Activated CD8-positive, alpha-beta memory T cell treated with anti-CD3 and anti-CD28 coated beads for 1 hour (primary cell): Measurements from ENCODE around the gene GPAT3.
"Not testable (repeated sequence)": the region's sequence is repeated elsewhere in the genome, so short reads cannot be mapped to it uniquely, and the experiment has no call there.

Source experiments
- DNase-seq, 2 donors: peaks; one replicate each; pipeline ENCODE4 v3.0.0-alpha.2; 2020; ENCODE audit warnings: low read depth in 1 of 2; ENCODE audit errors: extremely low read depth in 1 of 2

GPAT3 gene

GRCh38 chr4:83591730-83592129 is 55.8 kb downstream of the GPAT3 start:
- DNase-seq: no peak

- DNase-seq: no peak
Measured at GRCh38 chr4:83599183-83599582, 63.3 kb downstream of the GPAT3 start.

GRCh38 chr4:83603129-83603528 is 67.2 kb downstream of the GPAT3 start:
- no peak for DNase-seq

GRCh38 chr4:83604321-83604720 is 68.4 kb downstream of the GPAT3 start:
- no peak for DNase-seq

- no peak for DNase-seq
Measured at GRCh38 chr4:83605210-83605609, 69.3 kb downstream of the GPAT3 start.

- DNase-seq: no peak
Measured at GRCh38 chr4:83605744-83606172, 69.8 kb downstream of the GPAT3 start.

- DNase-seq: no peak
Measured at GRCh38 chr4:83606460-83606859, 70.6 kb downstream of the GPAT3 start.

- no peak for DNase-seq
Measured at GRCh38 chr4:83606898-83607297, 71.0 kb downstream of the GPAT3 start.

GRCh38 chr4:83609365-83609764 is 73.5 kb downstream of the GPAT3 start:
- no peak for DNase-seq

DNA sequence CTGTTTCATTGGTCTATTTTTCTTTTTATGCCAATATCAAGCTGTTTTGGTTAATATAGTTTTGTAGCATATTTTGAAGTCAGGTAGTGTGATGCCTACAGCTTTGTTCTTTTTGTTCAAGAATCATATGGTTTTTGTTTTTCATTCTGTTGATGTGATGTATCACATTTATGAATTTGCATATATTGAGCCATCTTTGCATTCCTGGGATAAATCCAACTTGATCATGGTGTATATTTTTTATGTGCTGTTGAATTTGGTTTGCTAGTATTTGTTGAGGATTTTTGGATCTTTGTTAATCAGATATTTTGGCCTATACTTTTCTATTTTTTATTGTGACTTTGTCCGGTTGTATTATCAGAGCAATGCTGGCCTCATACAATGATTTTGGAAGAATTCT is 74.8 kb downstream of the GPAT3 start:
- no peak for DNase-seq

- no peak for DNase-seq
Measured at GRCh38 chr4:83613023-83613422, 77.1 kb downstream of the GPAT3 start.

GRCh38 chr4:83613994-83614393 is 78.1 kb downstream of the GPAT3 start:
- DNase-seq: no peak

- DNase-seq: no peak
Measured at GRCh38 chr4:83616252-83616651, 80.3 kb downstream of the GPAT3 start.

DNA sequence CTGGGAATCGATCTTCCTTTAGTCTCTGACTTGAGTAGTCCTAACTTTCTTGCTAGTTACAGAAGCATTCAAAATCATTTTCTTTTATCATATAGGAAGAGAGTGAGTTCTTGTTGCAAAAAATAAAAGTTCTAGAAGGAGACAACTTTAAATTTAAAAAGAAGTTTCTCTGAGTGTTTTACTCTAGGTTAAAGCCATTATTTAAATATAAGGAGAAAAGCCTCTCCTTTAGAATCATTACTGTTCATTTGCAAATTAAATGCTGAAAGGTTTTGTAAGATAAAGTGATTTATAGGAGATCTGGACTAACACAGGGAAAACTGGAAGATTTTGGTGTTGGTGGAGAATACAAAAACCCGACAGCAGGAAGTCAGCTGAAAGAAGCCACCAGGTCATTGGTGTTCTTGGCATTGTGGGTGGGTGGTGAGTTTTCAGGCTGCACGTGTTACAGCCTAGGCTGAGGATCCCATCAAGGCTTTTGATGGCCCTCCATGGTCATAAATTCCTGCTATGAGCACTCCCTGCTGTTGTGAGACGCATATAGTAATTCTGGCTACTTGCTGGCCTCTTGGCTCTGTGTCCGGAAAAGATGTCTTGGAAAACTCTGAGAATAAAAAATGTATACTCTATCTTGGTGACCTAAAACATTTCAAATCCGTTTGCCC is 81.6 kb downstream of the GPAT3 start:
- DNase-seq: no peak

GRCh38 chr4:83618431-83618830 is 82.5 kb downstream of the GPAT3 start:
- DNase-seq: no peak

- DNase-seq: no peak
Measured at GRCh38 chr4:83618991-83619645, 83.2 kb downstream of the GPAT3 start.

DNA sequence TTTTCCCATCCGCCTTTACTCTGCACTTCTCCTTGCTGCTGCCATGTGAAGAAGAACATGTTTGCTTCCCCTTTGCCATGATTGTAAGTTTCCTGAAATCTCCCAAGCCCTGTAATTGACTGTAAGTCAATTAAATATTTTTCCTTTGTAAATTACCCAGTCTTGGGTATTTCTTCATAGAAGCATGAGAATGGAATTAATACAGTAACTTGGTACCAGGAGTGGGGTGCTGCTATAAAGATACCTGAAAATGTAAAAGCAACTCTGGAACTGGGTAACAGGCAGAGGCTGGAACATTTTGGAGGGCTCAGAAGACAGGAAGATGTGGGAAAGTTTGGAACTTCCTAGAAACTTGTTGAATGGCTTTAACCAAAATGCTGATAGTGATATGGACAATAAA is 86.2 kb downstream of the GPAT3 start:
- not testable (repeated sequence) for DNase-seq

DNA sequence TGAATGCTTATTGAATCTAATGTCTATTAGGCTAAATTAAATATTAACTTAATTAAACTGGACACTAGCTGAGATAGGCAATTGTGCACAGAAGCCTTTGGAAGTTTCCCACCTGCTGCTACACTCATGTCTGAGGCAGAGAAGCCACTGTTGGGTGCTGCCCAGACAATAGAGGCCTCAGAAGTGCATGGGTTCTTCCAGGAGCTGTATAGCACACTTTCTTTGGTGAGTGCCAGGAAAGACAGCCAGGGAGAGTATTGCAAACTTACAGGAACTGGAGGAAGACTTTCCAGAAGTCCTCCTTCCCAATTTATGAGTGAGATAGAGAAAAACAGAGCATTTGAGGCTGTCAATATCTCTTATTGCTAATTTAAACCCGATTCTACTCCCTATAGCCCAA is 89.9 kb downstream of the GPAT3 start:
- DNase-seq: no peak

DNA sequence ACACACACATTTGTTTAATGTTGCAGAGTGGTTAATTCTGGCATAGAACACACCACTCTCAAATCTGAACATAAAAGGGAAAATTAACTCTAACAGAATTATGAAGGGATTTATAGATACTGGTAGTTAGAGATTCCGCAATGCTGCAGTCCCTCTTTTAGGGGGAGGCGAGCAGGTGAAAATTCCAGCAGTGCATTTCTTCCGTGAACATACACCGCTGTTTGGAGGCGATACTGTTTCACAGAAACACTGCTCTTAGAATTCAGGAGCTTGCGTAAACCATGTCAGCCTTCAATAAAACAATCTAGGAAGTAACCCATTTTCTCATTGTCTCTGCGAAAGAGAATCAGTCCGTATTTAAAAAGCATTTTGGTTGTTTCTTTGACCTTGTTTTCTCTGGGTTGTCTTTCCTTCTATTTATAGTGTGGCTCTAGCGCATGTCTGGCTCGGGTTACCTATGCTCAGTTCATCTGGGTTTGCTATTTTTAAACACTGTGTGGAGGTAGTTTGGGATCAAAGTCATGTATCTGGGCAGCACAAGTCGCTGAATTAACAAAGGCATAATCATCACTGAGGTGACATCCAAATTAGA is 90.4 kb downstream of the GPAT3 start:
- no peak for DNase-seq

GRCh38 chr4:83629945-83630721 is 94.2 kb downstream of the GPAT3 start:
- no peak for DNase-seq

DNA sequence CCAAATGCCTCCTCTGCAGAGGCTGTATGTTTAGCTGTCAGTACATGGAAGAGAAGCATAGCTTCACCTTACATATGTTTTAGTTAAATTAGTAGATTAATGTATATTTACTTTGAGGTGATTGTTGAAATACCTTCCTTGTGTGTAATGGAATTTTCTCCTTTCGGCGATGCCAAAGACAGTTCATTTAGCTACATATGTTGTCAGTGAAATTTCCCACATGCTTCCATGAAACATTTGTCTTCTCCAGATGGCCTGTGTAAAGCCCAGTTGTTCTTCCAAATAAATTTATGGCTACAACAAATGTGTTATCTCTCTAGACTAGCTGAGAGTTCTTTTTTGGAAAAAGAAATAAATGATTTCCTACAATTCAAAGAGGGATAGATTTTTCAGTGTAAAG is 95.2 kb downstream of the GPAT3 start:
- DNase-seq: no peak

GRCh38 chr4:83636930-83637329 is 101.0 kb downstream of the GPAT3 start:
- DNase-seq: no peak
